Activated B cell treated with CpG ODN at 0.5 μM for 24 hours (primary cell): ENCODE results near the gene FAM83G. TPM values are rescaled to one million over a fixed set of nuclear protein-coding genes. Genes with fewer than 3 reads are reported as not detected.

ENCODE experiments used
- ATAC-seq: fragments of 200-7000 bp; cut with Tn5 transposase; one replicate; pipeline ENCODE4 v1.10.0; 2021; ENCODE audit warnings: low read depth, mild to moderate bottlenecking, moderate library complexity
- CTCF ChIA-PET: fragments of 350-600 bp; sonication (Branson Sonifier 250); formaldehyde crosslinking; loops from one replicate; lab custom pipeline; 2021; ENCODE audit warnings: antibody characterized with exemption; lab: Charles Lee
- POLR2A ChIA-PET: fragments of 350-600 bp; sonication (Branson Sonifier 250); formaldehyde crosslinking; loops from one replicate; lab custom pipeline; 2021; ENCODE audit warnings: antibody characterized with exemption; lab: Charles Lee
- DNase-seq: peaks from one replicate; pipeline ENCODE4 v3.0.0; 2022
- H3K27ac Mint-ChIP-seq: one replicate; pipeline ENCODE4 v1.8.0; 2020; ENCODE audit warnings: mixed read lengths
- H3K27me3 Mint-ChIP-seq: one replicate; pipeline ENCODE4 v1.8.0; 2021; ENCODE audit warnings: mixed read lengths
- H3K36me3 Mint-ChIP-seq: one replicate; pipeline ENCODE4 v1.8.0; 2021; ENCODE audit warnings: low read depth, mixed read lengths
- H3K4me1 Mint-ChIP-seq: one replicate; pipeline ENCODE4 v1.8.0; 2021; ENCODE audit warnings: mixed read lengths
- H3K4me3 Mint-ChIP-seq: one replicate; pipeline ENCODE4 v1.8.0; 2020; ENCODE audit warnings: mild to moderate bottlenecking, mixed read lengths
- H3K9me3 Mint-ChIP-seq: one replicate; pipeline ENCODE4 v1.8.0; 2020; ENCODE audit warnings: mixed read lengths
- intact Hi-C: fragments of 100-400 bp; cut with micrococcal nuclease; formaldehyde crosslinking; loops from one replicate; pipeline ENCODE4 v1.15.1; 2024
- total RNA-seq: library from RNA; stranded (reverse); gene quantifications from 2 replicates; pipeline ENCODE4 v1.2.3, GENCODE V29; 2022
- TF ChIP-seq, protein P1 (sequence below): fragments of 200-600 bp; IDR thresholded peaks from one replicate; pipeline ENCODE4 v1.8.0; 2022; ENCODE audit warnings: antibody characterized with exemption, mild to moderate bottlenecking

FAM83G gene
- total RNA-seq, 1 donor from 2014 or later, result 13.9 TPM

DNA sequence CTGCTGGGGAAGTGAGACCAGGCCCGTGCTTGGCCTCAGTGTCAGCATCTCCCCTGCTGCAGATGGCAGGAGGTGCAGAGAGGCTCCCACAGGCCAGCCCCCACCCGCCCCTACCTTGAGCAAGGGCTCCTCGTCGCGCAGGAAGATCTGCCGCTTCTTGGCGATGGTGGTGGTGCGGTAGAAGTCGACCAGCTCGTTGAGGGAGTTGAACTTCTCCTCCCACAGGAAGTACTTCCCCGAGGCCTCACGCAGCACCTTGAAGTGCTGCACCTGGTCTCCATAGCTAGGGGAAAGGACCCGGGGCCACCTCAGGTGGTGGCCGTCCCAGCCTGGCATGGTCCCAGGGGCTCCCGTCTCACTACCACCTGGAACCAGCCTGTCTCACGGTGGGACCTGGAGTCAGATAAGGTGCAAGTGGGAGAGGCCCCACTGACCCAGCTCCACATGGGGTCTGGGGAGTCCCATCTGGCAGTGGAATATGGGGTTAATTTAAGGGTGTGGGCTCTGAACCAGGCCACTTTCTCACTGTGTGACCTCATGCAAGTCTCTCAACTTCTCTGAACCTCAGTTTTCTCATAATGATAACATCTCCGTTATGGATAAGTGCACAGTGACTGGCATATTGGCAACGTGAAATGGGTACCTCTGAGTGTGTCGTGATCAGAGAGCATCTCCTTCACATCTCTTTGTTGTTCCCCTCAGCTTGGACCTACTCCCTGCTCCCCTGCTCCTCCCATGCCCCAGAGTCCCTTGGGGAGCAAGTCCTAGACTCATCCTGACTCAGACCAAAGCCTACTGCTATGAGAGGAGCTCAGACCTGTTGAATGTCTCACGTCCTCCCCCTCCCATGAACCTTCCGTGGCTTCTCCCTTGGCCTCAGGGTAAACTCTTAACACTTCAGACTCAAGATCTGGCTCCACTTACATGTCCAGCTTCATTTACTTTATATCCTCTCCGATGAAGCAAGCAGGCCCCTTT, 19.8 kb upstream of the FAM83G start:
- POLR2A ChIA-PET, result interaction anchor here (1.0 to 1.8 kb wide), 2 partner anchors 20 to 39 kb away, joined by 3 to 9 read pairs; partner anchors contain the start of gene FAM83G
- H3K27me3 Mint-ChIP-seq, result no peaks in the 10 kb centered on the region
- H3K4me3 Mint-ChIP-seq, result no peak overlapping the region
- ATAC-seq (no peak), DNase-seq (no peak)
- TF ChIP-seq, protein P1, sequence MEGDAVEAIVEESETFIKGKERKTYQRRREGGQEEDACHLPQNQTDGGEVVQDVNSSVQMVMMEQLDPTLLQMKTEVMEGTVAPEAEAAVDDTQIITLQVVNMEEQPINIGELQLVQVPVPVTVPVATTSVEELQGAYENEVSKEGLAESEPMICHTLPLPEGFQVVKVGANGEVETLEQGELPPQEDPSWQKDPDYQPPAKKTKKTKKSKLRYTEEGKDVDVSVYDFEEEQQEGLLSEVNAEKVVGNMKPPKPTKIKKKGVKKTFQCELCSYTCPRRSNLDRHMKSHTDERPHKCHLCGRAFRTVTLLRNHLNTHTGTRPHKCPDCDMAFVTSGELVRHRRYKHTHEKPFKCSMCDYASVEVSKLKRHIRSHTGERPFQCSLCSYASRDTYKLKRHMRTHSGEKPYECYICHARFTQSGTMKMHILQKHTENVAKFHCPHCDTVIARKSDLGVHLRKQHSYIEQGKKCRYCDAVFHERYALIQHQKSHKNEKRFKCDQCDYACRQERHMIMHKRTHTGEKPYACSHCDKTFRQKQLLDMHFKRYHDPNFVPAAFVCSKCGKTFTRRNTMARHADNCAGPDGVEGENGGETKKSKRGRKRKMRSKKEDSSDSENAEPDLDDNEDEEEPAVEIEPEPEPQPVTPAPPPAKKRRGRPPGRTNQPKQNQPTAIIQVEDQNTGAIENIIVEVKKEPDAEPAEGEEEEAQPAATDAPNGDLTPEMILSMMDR, result no peak
- H3K36me3 Mint-ChIP-seq, result peaks cover 45% of the 10 kb centered on the region
- intact Hi-C loops, result no loop called here
- H3K9me3 Mint-ChIP-seq, result no peaks in the 10 kb centered on the region
- peak overlapping the region; percentile 66 for H3K27ac Mint-ChIP-seq
- CTCF ChIA-PET, result no interaction called here
- peaks cover 14% of the 10 kb centered on the region for H3K4me1 Mint-ChIP-seq

DNA sequence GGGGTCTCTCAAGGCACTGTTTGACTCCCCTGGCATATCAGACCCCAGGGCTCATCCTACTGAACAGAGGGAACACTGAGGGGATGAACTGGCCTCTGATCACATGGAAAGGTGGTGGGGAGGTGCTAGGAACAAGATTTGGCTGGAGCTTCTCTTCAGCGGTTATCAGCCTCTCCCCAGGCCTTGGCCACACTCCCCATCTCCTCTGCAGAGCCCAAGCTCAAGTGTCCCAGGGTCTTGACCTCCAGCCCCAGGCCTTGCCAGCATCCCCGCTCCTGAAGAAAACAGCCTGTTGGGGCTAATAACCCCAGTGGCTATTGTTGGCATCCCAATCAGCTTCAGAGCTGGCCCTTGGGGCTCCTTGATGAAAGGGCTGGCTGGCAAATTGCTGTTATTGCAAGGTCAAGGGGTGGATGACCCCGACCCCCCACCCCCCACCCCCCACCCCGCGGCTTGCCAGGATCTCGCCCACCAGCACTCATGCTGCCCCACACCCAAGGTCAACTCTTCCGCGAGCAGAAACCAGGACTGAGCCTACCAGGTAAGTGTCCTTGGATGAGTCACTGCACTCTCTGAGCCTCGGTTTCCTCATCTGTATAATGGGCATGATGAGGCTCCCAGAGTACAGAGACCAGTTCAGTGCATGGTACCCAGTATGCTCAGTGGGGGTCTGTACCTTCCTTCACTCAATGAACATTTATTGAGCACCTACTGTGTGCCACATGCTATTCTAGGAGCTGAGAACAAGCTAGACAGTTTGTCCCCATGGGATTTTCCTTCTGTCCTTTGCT, 18.8 kb upstream of the FAM83G start:
- no peak for DNase-seq
- TF ChIP-seq, protein P1, result no peak
- H3K36me3 Mint-ChIP-seq, result peaks cover 51% of the 10 kb centered on the region
- no peaks in the 10 kb centered on the region for H3K27me3 Mint-ChIP-seq
- no peak overlapping the region for H3K4me3 Mint-ChIP-seq
- peak overlapping the region; percentile 66 for H3K27ac Mint-ChIP-seq
- intact Hi-C loops, result no loop called here
- H3K4me1 Mint-ChIP-seq, result peaks cover 21% of the 10 kb centered on the region
- ChIA-PET CTCF (interaction anchor here (1.2 to 1.5 kb wide), 2 partner anchors 62 to 206 kb away, joined by 3 to 7 read pairs; no protein-coding TSS in a partner anchor), POLR2A (interaction anchor here (0.6 to 1.8 kb wide), 2 partner anchors 19 to 56 kb away, joined by 4 to 9 read pairs; partner anchors contain the start of gene FAM83G)
- ATAC-seq, result no peak
- no peaks in the 10 kb centered on the region for H3K9me3 Mint-ChIP-seq

DNA sequence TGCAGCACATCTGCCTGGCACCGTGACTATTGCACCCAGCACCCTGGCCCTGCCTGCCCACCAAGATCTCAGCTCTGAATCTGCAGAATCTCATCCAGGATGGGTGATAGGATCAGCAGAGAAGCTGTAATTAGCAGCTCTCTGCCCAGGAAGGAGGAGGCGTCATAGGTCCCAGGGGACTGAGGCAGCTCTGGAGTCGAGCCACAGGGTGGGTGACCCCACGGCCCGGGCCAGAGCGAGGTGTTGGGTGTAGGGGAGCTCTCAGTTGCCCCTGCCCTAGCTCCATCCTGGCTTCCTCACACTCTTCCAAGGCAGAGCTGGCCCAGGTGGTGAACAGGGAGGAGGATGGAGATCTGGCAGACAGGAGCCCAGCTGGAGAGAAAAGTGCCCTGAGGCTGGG, 18.2 kb upstream of the FAM83G start:
- Mint-ChIP-seq H3K36me3 (peaks cover 51% of the 10 kb centered on the region), H3K27ac (peak overlapping the region; percentile 8), H3K4me3 (no peak overlapping the region), H3K27me3 (no peaks in the 10 kb centered on the region), H3K9me3 (no peaks in the 10 kb centered on the region), H3K4me1 (peaks cover 21% of the 10 kb centered on the region)
- DNase-seq, result no peak
- ChIA-PET CTCF (interaction anchor here (1.2 to 1.5 kb wide), 2 partner anchors 62 to 206 kb away, joined by 3 to 7 read pairs; no protein-coding TSS in a partner anchor), POLR2A (interaction anchor here (0.6 kb wide), 1 partner anchor 55 kb away, joined by 4 read pairs; no protein-coding TSS in a partner anchor)
- intact Hi-C loops, result no loop called here
- TF ChIP-seq, protein P1, result no peak
- no peak for ATAC-seq

DNA sequence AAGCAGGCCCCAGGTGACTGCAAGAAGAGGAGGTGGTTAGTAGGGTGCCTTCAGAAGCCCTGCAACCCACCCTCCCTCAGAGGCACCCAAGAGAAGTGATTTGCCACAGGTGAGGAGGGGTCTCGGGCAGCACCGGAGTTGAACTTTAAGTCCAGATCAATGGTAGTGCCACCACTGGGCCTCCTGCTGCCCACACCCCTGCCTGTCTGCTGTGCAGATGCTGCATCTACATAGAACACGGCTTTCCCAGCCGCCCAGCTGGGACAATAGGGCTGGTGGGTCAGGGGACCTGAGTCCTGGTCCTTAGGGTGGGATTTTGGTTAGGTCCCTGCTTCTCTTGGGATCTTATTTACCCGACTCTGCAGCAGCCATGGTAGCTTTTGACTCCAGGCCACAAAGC, 17.6 kb upstream of the FAM83G start:
- no peak overlapping the region for H3K4me3 Mint-ChIP-seq
- peaks cover 51% of the 10 kb centered on the region for H3K36me3 Mint-ChIP-seq
- H3K9me3 Mint-ChIP-seq, result no peaks in the 10 kb centered on the region
- DNase-seq (no peak), ATAC-seq (no peak)
- intact Hi-C loops, result no loop called here
- H3K4me1 Mint-ChIP-seq, result peaks cover 21% of the 10 kb centered on the region
- no peaks in the 10 kb centered on the region for H3K27me3 Mint-ChIP-seq
- H3K27ac Mint-ChIP-seq, result peak overlapping the region; percentile 35
- ChIA-PET CTCF (interaction anchor here (1.2 kb wide), 1 partner anchor 61 kb away, joined by 7 read pairs; no protein-coding TSS in a partner anchor), POLR2A (no interaction called here)
- TF ChIP-seq, protein P1, result no peak
